Measurements from ENCODE around the gene DDOST. TPM values are rescaled to one million over a fixed set of nuclear protein-coding genes. Genes with fewer than 3 reads are reported as not detected.

DDOST gene
- total RNA-seq, 1 donor from 2014 or later, result 142 TPM

DNA sequence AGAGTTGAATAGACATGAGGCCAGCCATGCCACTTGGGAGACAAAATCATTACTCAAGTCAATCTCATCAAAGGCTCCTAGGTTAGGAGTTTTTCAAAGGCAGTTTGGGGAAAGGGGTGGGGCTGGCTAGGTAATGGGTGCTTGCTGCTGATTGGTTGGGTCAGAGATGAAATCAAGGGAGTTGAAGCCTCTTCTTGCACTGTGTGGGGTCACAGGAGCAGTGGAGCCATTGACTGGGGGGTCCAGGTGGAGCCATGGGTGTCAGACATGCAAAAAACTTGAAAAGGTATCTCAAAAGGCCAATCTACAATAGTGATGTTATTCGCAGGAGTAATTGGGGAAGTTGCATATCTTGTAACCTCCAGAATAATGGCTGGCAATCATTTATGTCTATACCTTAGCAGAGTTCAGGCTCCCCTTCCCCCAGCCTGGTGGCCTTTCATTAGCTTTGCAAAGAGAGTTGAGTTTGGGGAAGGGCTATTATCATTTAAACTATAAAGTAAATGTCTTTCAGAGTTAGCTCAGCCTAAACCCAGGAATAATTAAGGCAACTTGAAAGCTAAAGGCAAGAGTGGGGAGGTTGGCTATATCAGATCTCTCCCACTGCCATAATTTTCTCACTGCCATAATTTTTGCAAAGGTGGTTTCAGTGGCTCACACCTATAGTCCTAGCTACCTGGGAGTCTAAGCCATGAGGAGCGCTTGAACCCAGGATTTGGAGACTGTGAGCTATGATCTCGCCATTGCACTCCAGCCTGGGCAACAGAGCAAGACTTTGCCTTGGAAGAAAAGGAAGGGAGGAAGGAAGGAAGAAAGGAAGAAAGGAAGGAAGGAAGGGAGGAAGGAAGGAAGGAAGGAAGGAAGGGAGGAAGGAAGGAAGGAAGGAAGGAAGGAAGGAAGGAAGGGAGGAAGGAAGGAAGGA lies 35.7 kb downstream of the DDOST start:
- Histone ChIP-seq H3K4me1 (no peaks in the 10 kb centered on the region), H3K9me3 (no peaks in the 10 kb centered on the region), H3K27me3 (no peaks in the 10 kb centered on the region), H3K36me3 (no peaks in the 10 kb centered on the region), H3K27ac (no peak overlapping the region), H3K4me3 (no peak overlapping the region)
- TF ChIP-seq, protein P1, sequence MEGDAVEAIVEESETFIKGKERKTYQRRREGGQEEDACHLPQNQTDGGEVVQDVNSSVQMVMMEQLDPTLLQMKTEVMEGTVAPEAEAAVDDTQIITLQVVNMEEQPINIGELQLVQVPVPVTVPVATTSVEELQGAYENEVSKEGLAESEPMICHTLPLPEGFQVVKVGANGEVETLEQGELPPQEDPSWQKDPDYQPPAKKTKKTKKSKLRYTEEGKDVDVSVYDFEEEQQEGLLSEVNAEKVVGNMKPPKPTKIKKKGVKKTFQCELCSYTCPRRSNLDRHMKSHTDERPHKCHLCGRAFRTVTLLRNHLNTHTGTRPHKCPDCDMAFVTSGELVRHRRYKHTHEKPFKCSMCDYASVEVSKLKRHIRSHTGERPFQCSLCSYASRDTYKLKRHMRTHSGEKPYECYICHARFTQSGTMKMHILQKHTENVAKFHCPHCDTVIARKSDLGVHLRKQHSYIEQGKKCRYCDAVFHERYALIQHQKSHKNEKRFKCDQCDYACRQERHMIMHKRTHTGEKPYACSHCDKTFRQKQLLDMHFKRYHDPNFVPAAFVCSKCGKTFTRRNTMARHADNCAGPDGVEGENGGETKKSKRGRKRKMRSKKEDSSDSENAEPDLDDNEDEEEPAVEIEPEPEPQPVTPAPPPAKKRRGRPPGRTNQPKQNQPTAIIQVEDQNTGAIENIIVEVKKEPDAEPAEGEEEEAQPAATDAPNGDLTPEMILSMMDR (IDR thresholded peaks at IDR 0.05), result no peak
- no peak for DNase-seq (ENCODE audit: low spot score in 2 of 2)
- intact Hi-C loops (cut with DNase I), result no loop called here

DNA sequence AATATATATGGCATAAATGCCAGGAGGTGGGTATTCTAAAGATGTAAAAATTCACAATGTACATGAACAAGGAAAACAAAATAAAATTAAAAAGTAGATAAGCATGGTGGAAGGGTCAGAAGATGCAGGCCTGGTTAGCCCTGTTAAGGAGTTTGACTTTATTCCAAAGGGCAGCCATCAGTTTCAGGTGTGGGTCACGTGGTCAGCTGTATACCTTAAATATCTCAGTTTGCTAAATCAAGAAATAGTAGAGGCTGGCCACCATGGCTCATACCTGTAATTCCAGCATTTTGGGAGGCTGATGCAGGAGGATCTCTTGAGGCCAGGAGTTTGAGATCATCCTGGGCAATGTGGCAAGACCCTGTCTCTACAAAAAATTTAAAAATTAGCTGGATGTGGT lies 36.5 kb downstream of the DDOST start:
- Histone ChIP-seq H3K27ac (no peak overlapping the region), H3K4me1 (no peaks in the 10 kb centered on the region)
- intact Hi-C loops (cut with DNase I), result no loop called here

DNA sequence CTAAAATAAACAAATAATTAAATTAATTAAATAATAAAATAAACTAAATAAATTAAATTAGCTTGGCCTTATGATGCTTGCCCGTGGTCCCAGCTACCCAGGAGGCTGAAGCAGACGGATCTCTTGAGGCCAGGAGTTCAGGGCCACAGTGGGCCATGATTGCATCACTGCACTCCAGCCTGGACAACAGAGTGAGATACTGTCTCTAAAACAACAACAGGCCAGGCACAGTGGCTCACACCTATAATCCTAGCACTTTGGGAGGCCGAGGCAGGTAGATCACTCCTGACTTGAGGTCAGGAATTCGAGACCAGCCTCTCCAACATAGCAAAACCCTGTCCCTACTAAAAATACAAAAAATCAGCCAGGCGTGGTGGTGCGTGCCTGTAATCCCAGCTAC lies 40.2 kb downstream of the DDOST start:
- TF ChIP-seq, protein P1 (IDR thresholded peaks at IDR 0.05), result no peak
- Histone ChIP-seq H3K27me3 (no peaks in the 10 kb centered on the region), H3K4me3 (no peak overlapping the region), H3K9me3 (no peaks in the 10 kb centered on the region), H3K27ac (no peak overlapping the region), H3K4me1 (peaks cover under 1 to 3% of the 10 kb centered on the region in 2 donors), H3K36me3 (no peaks in the 10 kb centered on the region)
- intact Hi-C loops (cut with DNase I), result no loop called here
- no peak for DNase-seq (ENCODE audit: low spot score in 2 of 2)

More for the DNA sequence above, 36.5 kb downstream of the DDOST start:
- Histone ChIP-seq H3K9me3 (no peaks in the 10 kb centered on the region), H3K4me3 (no peak overlapping the region), H3K36me3 (no peaks in the 10 kb centered on the region), H3K27me3 (no peaks in the 10 kb centered on the region)
- TF ChIP-seq, protein P1 (IDR thresholded peaks at IDR 0.05), result no peak
- DNase-seq (ENCODE audit: low spot score in 2 of 2), result no peak

DNA sequence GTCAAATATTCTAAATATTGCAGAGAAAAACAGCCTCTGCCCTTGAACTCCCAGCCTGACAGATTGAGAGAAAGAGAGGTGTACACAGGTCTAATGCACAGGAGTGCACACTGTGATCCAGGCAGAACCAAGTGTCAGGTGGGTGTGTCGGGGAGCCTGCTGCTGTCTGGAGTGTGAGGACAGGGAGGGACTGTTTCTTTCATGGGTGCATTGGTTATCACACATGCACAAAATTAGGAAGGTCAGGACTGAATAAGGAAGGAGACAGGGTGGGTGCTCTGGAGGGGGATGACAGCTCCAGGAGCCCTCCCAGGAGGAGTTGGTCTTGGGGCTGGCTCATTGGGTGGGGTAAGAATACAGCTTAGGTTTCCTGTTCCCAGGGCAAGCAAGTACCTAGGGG lies 41.2 kb downstream of the DDOST start:
- intact Hi-C loops (cut with DNase I), result no loop called here
- H3K4me3 ChIP-seq, result no peak overlapping the region
- no peaks in the 10 kb centered on the region for H3K36me3 ChIP-seq
- no peaks in the 10 kb centered on the region for H3K27me3 ChIP-seq
- no peak for DNase-seq (ENCODE audit: low spot score in 2 of 2)
- no peak overlapping the region for H3K27ac ChIP-seq
- H3K9me3 ChIP-seq, result no peaks in the 10 kb centered on the region
- peaks cover 3% of the 10 kb centered on the region in 2 donors for H3K4me1 ChIP-seq
- TF ChIP-seq, protein P1 (IDR thresholded peaks at IDR 0.05), result no peak

- TF ChIP-seq, protein P1 (IDR thresholded peaks at IDR 0.05), result no peak
- no peaks in the 10 kb centered on the region for H3K27me3 ChIP-seq
- no peak overlapping the region for H3K27ac ChIP-seq
- H3K9me3 ChIP-seq, result no peaks in the 10 kb centered on the region
- H3K36me3 ChIP-seq, result no peaks in the 10 kb centered on the region
- peaks cover 3 to 8% of the 10 kb centered on the region in 2 donors for H3K4me1 ChIP-seq
- intact Hi-C loops (cut with DNase I), result no loop called here
- no peak overlapping the region for H3K4me3 ChIP-seq
- no peak for DNase-seq (ENCODE audit: low spot score in 2 of 2)
Observed at GRCh38 chr1:20618550-20618949, 42.6 kb downstream of the DDOST start.
